WTC11 (cell line): ENCODE measurements around the gene CXCL14.

Experiments
- CTCF ChIP-seq: fragments of 200-600 bp; IDR thresholded peaks from 2 replicates; pipeline ENCODE4 v1.8.0; 2022; ENCODE audit warnings: antibody characterized with exemption
- E2F1 ChIP-seq: sonication (generic); formaldehyde crosslinking; IDR thresholded peaks from 2 replicates; pipeline ENCODE4 v1.8.0; 2022; ENCODE audit warnings: mild to moderate bottlenecking, missing genetic modification reagents
- ELF4 ChIP-seq: sonication (generic); formaldehyde crosslinking; IDR thresholded peaks from 2 replicates; pipeline ENCODE4 v1.8.1; 2022; ENCODE audit warnings: low read depth, mild to moderate bottlenecking, moderate library complexity, missing genetic modification reagents
- ESRRA ChIP-seq: sonication (generic); formaldehyde crosslinking; IDR thresholded peaks from 2 replicates; pipeline ENCODE4 v1.8.1; 2022; ENCODE audit warnings: mild to moderate bottlenecking, missing genetic modification reagents, borderline replicate concordance
- ETV6 ChIP-seq: sonication (generic); formaldehyde crosslinking; IDR thresholded peaks from 2 replicates; pipeline ENCODE4 v1.8.1; 2022; ENCODE audit warnings: mild to moderate bottlenecking, missing genetic modification reagents
- JUN ChIP-seq: sonication (generic); formaldehyde crosslinking; IDR thresholded peaks from 2 replicates; pipeline ENCODE4 v1.8.0; 2023; ENCODE audit warnings: mild to moderate bottlenecking, missing genetic modification reagents
- NR3C1 ChIP-seq: sonication (generic); formaldehyde crosslinking; conservative IDR thresholded peaks from 2 replicates; pipeline ENCODE4 v1.8.1; 2023; ENCODE audit warnings: low read depth, mild to moderate bottlenecking, missing genetic modification reagents
- PREB ChIP-seq: sonication (generic); formaldehyde crosslinking; IDR thresholded peaks from 2 replicates; pipeline ENCODE4 v1.8.1; 2022; ENCODE audit warnings: mild to moderate bottlenecking, missing genetic modification reagents, moderate library complexity, borderline replicate concordance
- RELA ChIP-seq: sonication (generic); formaldehyde crosslinking; IDR thresholded peaks from 2 replicates; pipeline ENCODE4 v1.8.1; 2022; ENCODE audit warnings: missing genetic modification reagents, mild to moderate bottlenecking, borderline replicate concordance
- SMAD3 ChIP-seq: sonication (generic); formaldehyde crosslinking; IDR thresholded peaks from 2 replicates; pipeline ENCODE4 v1.8.0; 2022; ENCODE audit warnings: missing genetic modification reagents, mild to moderate bottlenecking, borderline replicate concordance
- ZNF232 ChIP-seq: sonication (generic); formaldehyde crosslinking; IDR thresholded peaks from 2 replicates; pipeline ENCODE4 v1.8.0; 2022; ENCODE audit warnings: mild to moderate bottlenecking, missing genetic modification reagents
- TF ChIP-seq, protein P1 (sequence below): sonication (generic); formaldehyde crosslinking; IDR thresholded peaks from 2 replicates; pipeline ENCODE4 v1.8.1; 2023; ENCODE audit warnings: mild to moderate bottlenecking, moderate library complexity, missing genetic modification reagents
- TF ChIP-seq, protein P2 (sequence below): sonication (generic); formaldehyde crosslinking; IDR thresholded peaks from 2 replicates; pipeline ENCODE4 v1.8.1; 2022; ENCODE audit warnings: mild to moderate bottlenecking, moderate library complexity, missing genetic modification reagents
- TF ChIP-seq, protein P3 (sequence below): sonication (generic); formaldehyde crosslinking; conservative IDR thresholded peaks from 2 replicates; pipeline ENCODE4 v1.8.1; 2022; ENCODE audit warnings: mild to moderate bottlenecking, missing genetic modification reagents

DNA sequence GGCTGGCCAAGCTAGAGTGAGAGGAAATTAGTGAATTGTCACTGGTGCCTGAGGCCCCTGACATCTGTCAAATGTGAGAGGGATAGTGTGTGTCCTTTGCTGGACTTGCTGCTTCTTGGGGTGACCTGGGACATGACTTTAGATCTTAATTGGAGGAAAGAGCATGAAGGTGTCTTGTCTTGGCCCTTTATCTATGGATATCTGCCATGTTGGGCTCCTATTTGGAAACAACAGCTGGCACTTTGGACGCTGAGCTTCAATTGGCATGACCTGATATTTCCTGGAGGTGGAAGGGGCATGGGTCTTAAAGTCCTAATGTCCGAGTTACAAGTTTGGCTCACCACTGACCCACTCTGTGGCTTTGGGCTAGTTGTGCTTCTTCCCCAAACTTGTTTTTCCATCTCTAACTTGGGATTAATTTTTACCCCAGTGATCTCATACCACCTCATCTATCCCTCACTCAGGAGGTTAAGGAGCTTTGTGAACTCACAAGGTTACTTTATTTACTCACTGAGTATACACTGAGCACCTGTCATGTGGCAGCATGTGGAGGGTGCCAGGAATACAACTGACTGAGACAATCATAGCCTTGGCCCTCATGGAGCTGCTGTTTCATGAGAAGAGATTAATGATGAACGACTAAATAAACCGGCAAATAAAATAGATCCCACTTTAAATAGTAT is 30.1 kb upstream of the CXCL14 start:
- TF ChIP-seq CTCF (no peak), ELF4 (no peak), RELA (CRISPR knock-in tag) (no peak), ZNF232 (CRISPR knock-in tag) (no peak), JUN (CRISPR knock-in tag) (no peak), NR3C1 (CRISPR knock-in tag) (no peak), ETV6 (CRISPR knock-in tag) (no peak), PREB (CRISPR knock-in tag) (no peak), SMAD3 (CRISPR knock-in tag) (no peak), ESRRA (CRISPR knock-in tag) (no peak), E2F1 (no peak)
- TF ChIP-seq, protein P1, sequence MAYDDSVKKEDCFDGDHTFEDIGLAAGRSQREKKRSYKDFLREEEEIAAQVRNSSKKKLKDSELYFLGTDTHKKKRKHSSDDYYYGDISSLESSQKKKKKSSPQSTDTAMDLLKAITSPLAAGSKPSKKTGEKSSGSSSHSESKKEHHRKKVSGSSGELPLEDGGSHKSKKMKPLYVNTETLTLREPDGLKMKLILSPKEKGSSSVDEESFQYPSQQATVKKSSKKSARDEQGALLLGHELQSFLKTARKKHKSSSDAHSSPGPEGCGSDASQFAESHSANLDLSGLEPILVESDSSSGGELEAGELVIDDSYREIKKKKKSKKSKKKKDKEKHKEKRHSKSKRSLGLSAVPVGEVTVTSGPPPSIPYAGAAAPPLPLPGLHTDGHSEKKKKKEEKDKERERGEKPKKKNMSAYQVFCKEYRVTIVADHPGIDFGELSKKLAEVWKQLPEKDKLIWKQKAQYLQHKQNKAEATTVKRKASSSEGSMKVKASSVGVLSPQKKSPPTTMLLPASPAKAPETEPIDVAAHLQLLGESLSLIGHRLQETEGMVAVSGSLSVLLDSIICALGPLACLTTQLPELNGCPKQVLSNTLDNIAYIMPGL (CRISPR knock-in tag) = no peak
- TF ChIP-seq, protein P2, sequence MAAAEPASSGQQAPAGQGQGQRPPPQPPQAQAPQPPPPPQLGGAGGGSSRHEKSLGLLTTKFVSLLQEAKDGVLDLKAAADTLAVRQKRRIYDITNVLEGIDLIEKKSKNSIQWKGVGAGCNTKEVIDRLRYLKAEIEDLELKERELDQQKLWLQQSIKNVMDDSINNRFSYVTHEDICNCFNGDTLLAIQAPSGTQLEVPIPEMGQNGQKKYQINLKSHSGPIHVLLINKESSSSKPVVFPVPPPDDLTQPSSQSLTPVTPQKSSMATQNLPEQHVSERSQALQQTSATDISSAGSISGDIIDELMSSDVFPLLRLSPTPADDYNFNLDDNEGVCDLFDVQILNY = no peak
- TF ChIP-seq, protein P3, sequence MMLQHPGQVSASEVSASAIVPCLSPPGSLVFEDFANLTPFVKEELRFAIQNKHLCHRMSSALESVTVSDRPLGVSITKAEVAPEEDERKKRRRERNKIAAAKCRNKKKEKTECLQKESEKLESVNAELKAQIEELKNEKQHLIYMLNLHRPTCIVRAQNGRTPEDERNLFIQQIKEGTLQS (CRISPR knock-in tag) = no peak
